Stimulated activated naive CD4-positive, alpha-beta T cell treated with Interleukin-2 at 50 U/mL for 16 hours (primary cell): ENCODE measurements around the gene INSYN2B.

Experiments used
- DNase-seq: peaks from one replicate; lab custom pipeline; 2025; lab: John Stamatoyannopoulos, UW

The INSYN2B gene

GRCh38 chr5:169980418-169981053, at the start of gene INSYN2B:
INSYN2B (minus strand) TSS chr5:169980495; CDS start chr5:169883898, 96,597 bp downstream.
- DNase-seq: no peak

GRCh38 chr5:170028124-170028523, 47.8 kb upstream of the INSYN2B start:
- no peak for DNase-seq

- no peak for DNase-seq
These were observed 45.6 kb upstream of the INSYN2B start for GRCh38 chr5:170025853-170026252.

DNA sequence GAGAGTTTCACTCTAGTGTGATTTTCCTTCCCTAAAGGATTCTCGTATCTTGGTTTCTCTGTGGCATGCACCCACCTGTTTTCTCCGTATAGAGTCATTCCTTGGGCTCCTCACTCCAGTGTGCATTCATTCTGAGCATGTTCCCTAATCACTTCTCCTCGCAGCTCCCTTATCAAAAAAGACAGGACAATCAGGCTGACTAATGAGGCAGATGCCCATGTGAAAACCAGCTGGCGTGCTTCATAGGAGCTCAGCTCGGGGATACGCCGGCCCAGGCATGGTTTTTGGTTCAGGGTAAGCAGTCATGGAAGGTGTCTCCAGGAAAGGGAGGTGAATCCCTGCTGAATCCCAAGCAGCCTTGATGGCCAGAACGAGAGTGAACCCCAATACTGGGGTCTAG, 41.2 kb upstream of the INSYN2B start:
- DNase-seq: no peak

DNA sequence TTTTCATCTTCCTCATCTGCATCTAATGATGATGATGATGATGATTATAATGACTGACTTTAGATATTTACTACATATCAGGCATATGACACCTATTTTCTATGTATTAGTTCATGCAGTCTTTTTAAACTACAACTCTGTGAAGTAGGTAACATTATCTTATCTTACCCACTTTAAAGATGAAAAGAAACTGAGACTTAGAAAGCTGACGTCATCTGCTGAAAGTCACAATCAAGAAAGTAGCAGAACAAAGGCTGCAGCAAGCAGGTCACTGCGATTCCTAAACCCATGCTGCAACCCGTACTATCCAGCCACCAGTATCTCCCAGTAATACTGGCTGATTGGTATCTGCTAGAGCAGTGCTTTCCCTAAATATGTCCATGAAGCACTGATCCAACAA, 40.1 kb upstream of the INSYN2B start:
- no peak for DNase-seq

- no peak for DNase-seq
These were observed 32.3 kb upstream of the INSYN2B start for GRCh38 chr5:170012622-170013021.

- no peak for DNase-seq
These were observed 31.5 kb upstream of the INSYN2B start for GRCh38 chr5:170011751-170012150.

DNA sequence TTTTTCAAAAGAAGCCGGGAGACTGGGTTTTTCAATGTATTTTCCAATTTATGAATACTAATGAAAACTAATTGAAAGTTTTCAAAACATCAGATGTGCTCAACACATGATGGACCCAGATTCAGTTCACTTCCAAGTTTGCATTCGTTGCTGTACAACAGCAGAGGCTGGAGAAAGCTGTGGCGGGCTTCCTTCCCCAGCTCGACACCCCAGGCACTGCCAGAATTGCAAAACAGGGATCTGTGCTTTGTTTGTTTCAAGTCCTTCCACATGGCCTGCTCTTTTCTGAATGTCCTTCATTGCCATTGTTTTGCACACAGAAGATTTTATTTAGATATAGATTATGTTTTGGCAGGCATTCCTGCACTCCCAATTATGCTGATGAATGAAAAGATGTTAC, 30.3 kb upstream of the INSYN2B start:
- DNase-seq: no peak

DNA sequence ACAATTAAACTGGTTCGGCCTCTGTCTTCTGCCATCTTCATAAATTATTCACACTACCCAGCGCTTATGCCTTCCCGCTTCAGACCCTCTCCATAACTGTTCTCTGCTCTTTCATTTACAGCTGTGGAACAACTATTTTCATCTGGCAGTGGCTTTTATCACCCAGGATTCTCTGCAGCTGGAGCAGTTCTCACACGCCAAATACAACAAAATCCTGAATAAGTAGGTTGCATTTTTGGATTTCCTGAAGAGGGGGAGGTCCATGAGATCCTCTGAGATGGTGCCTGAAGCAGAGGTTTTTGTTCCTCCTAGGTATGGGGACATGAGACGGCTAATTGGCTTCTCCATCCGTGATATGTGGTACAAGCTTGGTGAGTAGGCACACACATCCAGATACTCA, 28.1 kb upstream of the INSYN2B start:
- DNase-seq: no peak

GRCh38 chr5:170006021-170006420, 25.7 kb upstream of the INSYN2B start:
- DNase-seq: no peak

DNA sequence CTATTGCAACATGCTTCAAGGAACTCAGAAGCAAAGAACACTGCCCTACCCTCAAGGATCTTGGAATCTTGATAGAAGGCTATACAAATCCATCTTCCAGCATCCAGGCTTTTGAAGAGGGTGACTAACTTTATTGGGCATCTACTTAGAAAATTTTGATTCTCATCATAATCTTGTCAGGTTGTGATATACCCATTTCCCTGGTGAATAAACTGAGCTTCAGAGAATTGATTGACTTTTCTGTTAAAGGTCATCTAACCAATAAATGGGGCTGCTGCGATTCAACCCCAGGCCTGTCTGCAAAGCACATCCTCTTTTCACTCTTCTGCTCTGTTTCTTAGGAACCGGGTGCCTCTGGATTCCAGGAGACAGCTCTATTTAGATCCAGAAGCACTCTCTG, 19.9 kb upstream of the INSYN2B start:
- DNase-seq: no peak

DNA sequence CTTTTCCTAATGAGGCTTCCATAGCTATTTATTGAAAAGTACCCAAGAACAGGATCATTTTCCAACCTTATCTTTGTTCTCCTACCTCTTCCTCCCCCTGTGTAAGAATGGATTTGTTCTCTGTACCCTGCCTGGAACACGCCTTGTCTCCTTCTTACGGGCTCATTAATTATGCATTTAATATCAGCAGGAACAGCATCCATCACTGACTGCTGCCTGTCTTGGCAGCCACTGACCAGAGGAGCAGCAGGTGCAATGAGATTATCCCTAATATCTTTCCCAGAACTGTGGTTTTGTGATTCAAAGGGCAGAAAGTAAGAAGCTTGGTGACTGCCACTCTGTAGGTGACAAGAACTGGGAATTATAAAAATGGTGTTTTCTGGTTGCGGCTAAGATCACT, 19.3 kb upstream of the INSYN2B start:
- DNase-seq: no peak

- no peak for DNase-seq
These were observed 17.5 kb upstream of the INSYN2B start for GRCh38 chr5:169997798-169998197.

DNA sequence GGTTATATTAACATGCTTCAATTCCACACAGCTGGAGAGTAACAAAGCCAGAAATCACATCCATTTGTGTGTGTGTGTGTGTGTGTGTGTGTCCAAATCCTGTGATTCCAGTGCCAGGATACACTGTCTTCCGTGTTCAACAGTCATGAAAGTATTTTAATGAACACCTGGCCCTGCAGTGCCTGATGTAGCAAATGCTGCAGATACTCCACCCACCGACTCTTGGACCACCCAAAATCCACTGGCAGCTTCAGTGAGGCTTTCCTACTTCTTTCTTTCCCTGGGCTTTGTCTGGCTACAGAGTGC, 13.1 kb upstream of the INSYN2B start:
- DNase-seq: no peak

GRCh38 chr5:169992789-169993484, 12.6 kb upstream of the INSYN2B start:
- no peak for DNase-seq

- no peak for DNase-seq
These were observed 11.0 kb upstream of the INSYN2B start for GRCh38 chr5:169991115-169991869.

GRCh38 chr5:169989365-169989764, 9.1 kb upstream of the INSYN2B start:
- no peak for DNase-seq

DNA sequence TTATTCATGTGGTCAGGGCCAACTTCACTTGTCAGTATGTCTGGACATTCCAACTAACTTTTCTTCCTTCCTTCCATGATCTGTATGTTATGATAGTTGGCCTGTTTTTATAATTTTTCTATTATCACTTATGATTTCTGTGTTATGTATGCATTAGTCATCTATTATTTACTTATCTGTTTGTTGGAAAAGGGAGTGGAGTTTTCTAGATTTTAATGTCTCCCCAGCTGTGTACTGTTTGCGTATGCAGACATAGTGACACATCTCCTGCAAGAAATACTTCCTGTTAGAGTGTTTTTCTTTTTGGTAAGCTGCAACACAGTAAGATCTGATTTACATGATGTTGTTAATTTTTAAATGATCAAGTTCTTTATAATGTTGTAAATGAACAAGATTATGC, 8.7 kb upstream of the INSYN2B start:
- no peak for DNase-seq

- no peak for DNase-seq
These were observed 7.9 kb upstream of the INSYN2B start for GRCh38 chr5:169988206-169988605.

- no peak for DNase-seq
These were observed 424 bp downstream of the INSYN2B start for GRCh38 chr5:169979871-169980270.

DNA sequence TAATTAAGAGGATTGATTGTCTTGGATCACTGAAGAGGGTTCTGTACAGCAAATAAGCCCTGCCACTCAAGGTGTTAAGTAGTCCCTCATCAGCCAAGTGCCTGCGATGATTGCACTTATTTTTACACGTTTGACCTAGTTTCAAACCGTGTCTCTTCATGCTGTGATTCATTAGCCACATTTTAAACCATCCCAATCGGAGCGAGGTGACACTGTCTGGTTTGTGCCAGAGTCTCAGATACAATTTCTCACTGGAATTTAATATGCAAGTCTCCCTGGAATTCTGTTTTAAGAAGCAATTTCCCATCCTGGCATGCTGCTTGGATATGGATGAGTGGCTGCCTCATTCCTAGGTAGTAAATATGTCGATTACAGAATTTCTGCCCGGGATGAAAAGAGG, 1.6 kb downstream of the INSYN2B start:
- no peak for DNase-seq

DNA sequence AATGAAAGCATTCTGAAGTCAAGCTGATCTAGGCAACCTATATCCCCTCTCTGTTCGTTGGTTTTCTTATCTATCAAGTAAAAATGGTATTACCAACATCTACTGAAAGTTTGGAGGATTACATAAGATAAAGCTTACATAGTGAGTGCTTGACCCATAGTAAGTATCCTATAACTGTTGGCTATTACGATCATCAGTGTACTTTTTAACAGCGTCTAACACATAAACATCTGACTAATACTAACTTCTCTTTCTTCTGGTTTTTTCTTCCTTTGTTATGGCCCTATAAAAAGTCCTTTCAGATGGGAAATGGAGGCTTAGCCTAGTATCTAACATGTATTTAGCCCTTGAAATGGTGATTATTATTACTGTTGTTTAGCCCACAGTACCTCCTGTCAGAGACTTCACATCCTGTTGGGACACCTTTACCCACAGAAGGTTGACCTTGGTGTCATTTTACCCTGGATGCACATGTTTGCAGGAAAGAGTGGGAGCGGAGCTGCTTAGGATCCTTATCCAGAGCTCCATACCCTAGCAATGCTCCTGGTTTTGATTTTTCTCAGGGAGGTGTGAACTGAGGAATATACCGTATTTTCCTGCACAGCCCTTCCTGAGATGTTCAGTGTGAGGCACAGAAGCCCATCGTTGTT, 6.0 kb downstream of the INSYN2B start:
- DNase-seq: no peak

- DNase-seq: no peak
These were observed 7.2 kb downstream of the INSYN2B start for GRCh38 chr5:169973056-169973455.
